GM21619 (cell line): ENCODE results near the gene CELA3A.

Source experiments
- ATAC-seq: cut with Tn5 transposase; IDR thresholded peaks from one replicate; pipeline ENCODE4 v1.9.1; 2021; ENCODE audit not compliant: unreplicated experiment

Gene CELA3A

DNA sequence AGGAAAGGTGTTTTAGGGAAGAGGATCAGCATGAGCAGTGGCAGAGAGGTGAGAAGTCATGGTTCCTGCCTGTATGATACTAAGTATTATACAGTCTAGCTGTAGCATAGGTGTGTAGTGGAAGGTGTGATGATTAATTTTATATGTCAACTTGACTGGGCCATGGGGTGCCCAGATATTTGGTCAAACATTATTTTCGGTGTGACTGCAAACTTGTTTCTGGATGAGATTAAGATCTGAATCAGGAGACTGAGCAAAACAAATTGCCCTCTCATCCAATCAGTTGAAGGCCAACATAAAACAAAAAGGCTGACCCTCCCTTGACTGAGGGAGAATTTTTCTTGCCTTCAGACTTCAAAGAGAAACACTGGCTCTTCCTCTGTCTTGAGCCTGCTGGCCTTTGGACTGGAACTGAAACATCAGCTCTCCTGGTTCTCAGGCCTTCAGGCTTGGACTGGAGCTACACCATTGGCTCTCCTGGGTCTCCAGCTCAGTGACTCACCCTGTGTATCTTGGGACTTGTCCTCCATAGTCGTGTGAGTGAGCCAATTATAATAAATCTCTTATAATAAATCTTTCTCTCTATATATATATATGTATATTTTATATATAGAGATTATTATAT lies 44.3 kb downstream of the CELA3A start:
- ATAC-seq = no peak

- no peak for ATAC-seq
Measured at GRCh38 chr1:22048351-22049192, 47.1 kb downstream of the CELA3A start.

- ATAC-seq = no peak
Measured at GRCh38 chr1:22050330-22050729, 48.9 kb downstream of the CELA3A start.

DNA sequence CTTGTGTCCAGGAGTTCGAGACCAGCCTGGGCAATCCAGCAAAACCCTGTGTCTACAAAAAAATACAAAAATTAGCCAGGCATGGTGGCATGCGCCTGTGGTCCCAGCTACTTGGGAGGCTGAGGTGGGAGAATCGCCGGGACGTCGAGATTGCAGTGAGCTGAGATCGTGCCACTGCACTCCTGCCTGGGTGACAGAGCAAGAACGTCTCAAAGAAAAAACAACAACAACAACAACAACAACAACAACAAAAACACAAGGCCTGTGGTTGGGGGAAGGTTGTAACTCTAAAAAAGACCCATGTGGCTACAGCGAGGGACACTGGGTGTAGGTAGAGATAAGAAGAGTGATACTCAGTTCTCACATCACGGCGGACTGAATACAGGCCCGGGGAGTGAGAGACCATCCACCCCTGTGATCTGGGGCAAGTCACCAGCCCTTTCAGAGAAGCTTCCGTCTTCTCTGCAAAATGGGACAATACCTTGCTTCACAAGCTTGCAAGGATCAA lies 50.2 kb downstream of the CELA3A start:
- ATAC-seq = no peak

GRCh38 chr1:22052115-22053016 lies 50.9 kb downstream of the CELA3A start, which contains the start of gene CDC42:
Gene CDC42 (plus strand): TSS chr1:22052709. CDS start chr1:22078479, 25,770 bp downstream.
- ATAC-seq = peak; percentile 75

- peak; percentile 29 for ATAC-seq
Measured at GRCh38 chr1:22053017-22053860, 51.8 kb downstream of the CELA3A start.

- ATAC-seq = no peak
Measured at GRCh38 chr1:22053861-22054770, 52.7 kb downstream of the CELA3A start.

DNA sequence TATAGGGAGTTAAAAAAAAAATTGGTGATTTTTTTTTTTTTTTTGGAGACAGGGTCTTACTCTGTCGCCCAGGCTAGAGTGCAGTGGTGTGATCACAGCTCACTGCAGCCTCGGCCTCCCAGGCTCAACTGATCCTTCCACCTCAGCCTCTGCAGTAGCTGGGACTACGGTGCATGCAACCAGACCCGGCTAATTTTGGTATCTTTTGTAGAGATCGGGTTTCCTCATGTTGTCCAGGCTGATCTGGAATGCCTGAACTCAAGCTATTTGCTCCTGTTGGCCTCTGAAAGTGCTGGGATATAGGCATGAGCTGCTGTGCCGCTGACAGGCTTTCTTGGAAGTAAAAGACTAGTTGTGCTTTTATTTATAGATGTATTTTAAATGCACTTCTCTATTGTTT lies 54.0 kb downstream of the CELA3A start:
- ATAC-seq = no peak

DNA sequence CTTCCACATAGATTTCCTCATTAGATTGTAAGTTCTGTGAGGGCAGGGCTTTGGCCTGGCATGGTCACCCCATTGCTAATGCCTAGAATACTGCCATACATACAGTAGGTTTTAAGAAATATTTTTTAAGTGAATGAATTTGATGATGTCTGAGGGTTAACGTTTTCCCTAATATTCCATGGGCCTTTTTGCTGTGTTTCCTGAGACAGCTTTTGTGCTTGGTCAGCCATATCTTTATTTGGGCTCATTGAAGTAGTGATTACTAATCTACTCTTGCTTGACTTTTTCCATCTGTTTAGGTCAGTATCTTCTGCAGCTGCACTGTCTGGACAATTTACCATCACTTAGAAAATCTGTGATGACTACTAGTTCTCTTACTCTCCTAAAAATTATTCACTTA lies 54.6 kb downstream of the CELA3A start:
- ATAC-seq = no peak

DNA sequence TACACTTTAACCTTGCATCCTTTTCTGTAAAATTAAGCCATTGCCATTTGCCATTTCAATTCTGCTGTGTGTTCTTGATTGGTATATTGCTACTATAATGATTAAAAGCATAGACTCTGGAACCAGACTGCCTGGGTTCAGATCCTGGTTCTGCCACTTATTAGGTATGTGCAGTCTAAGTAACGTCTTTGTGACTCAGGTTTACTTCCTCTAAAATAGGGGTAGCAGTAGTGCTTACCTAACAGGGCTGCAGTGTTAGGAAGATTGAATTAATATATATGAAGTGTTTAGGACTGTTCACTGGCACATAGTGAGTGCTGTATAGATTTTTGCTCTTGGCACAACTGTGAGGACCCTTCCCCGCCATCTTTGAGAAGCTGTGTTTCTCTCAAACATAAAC lies 55.5 kb downstream of the CELA3A start:
- no peak for ATAC-seq

DNA sequence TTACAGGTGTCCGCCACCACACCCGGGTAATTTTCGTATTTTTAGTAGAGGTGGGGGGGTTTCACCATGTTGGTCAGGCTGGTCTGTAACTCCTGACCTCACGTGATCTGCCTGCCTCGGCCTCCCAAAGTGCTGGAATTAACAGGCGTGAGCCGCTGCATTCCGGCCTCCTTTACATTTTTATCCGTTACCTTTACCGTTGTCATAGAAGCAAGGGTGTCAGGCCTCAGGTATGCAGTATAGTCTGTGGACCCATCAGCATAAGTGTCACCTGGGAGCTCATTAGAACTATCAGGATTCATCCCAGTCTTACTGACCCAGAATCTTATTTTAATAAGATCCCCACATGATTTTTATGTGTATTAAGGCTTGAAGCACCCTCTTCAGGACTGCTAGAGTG lies 56.4 kb downstream of the CELA3A start:
- no peak for ATAC-seq
